Fibroblast of lung (primary cell): ENCODE measurements around the gene ARID3A.

Source experiments
- CTCF ChIP-seq, 2 donors: IDR thresholded peaks in 1 of 2; conservative IDR thresholded peaks in 1 of 2; 1 replicate in 1 of 2; 2 replicates in 1 of 2; pipeline ENCODE4 v1.5.1; 2011 to 2012; ENCODE audit warnings: low read length in 2 of 2, control low read depth in 1 of 2, inconsistent platforms in 1 of 2, low read depth in 1 of 2, mild to moderate bottlenecking in 1 of 2
- EZH2 ChIP-seq: IDR thresholded peaks from 2 replicates; pipeline ENCODE4 v1.5.1; 2012; ENCODE audit warnings: low read length, control low read depth, mild to moderate bottlenecking; ENCODE audit errors: missing control alignments

- TF ChIP-seq CTCF (conservative IDR thresholded peaks at IDR 0.05 in 1 of 2, IDR thresholded peaks at IDR 0.05 in 1 of 2; ENCODE audit: low read depth in 1 of 2, low read length in 2 of 2) (no peak), EZH2 (no peak)
These were observed 24.4 kb upstream of the ARID3A start for GRCh38 chr19:901216-902092.
